HG02642 (cell line): Measurements from ENCODE around the gene CTXN1.

Source experiments
- ATAC-seq: cut with Tn5 transposase; IDR thresholded peaks from one replicate; pipeline ENCODE4 v1.9.1; 2021; ENCODE audit warnings: mild to moderate bottlenecking; ENCODE audit not compliant: unreplicated experiment, poor library complexity

The CTXN1 gene

DNA sequence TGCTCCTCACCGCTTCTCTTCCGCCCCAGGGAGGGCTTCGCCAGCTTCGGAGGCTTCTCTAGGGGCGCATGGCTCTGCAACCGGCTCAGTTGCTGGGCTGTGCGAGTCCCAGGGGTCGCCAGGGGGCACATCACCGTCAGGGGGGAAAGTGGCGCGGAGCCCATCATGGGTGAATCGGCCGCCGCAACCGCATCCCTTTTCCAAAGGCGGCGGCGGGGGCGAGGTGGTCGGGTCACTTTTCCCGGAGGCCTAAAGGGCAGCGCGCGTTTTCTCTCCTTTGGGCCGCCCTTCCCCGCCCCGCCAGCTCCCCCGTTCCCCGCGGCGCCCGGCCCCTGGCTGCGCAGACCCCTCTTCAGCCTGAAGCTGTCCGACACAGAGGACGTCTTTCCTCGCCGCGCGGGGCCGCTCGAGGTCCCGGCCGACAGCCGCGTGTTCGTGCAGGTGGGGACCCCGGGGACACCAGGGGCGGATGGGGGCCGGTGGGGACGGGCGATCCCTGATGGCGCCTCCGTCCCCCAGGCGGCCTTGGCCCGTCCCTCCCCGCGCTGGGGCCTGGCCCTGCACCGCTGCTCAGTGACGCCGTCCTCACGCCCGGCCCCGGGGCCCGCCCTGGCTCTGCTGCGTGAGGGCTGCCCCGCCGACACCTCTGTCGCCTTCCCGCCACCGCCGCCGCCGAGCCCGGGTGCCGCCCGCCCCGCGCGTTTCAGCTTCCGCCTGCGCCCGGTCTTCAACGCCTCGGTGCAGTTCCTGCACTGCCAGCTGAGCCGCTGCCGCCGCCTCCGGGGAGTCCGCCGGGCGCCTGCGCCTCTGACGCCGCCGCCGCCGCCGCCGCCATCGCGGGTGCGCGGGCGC lies 9.6 kb downstream of the CTXN1 start:
- no peak for ATAC-seq

GRCh38 chr19:7915250-7916102 lies 10.5 kb downstream of the CTXN1 start:
- ATAC-seq = no peak

DNA sequence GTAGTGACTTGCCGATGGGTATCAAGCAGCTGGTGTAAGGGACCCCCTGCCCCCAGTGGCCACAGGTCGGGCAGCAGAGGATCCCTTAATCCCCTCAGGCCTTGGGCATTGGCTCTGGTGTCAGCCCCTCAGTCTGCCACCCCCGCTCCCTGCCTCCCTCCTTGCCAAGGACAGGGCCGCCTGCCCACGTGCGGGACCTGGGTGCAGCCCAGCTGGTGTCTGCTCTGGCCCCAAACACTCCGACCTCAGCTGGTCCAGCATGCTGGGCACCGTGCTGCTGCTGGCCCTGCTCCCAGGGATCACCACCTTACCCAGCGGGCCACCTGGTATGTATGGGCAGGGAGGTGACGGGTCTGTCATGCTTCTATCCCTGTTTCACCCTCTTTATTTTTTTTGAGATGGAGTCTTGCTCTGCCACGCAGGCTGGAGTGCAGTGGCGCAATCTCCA lies 11.3 kb downstream of the CTXN1 start, which contains the start of gene TGFBR3L:
TGFBR3L (plus strand) TSS at position 233 of the 448 bp plus-strand sequence.
- ATAC-seq = no peak

DNA sequence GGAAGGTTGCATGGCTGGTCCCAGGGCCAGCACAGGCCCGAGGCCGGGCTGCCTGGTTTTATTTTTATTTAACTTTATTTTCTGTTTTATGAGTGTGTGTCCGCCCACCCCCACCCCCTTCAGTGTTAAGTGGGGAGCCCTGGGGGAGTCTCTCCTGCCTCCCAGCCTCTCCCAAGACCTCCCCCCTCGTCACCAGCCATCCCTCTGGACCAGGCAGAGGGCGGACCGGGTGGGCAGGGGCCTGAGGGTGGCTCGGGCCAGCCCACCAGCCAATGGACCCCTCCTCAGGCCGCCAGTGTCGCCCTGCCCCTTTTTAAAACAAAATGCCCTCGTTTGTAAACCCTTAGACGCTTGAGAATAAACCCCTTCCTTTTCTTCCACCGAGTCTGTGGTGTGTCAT lies 11.8 kb downstream of the CTXN1 start:
- ATAC-seq = no peak

DNA sequence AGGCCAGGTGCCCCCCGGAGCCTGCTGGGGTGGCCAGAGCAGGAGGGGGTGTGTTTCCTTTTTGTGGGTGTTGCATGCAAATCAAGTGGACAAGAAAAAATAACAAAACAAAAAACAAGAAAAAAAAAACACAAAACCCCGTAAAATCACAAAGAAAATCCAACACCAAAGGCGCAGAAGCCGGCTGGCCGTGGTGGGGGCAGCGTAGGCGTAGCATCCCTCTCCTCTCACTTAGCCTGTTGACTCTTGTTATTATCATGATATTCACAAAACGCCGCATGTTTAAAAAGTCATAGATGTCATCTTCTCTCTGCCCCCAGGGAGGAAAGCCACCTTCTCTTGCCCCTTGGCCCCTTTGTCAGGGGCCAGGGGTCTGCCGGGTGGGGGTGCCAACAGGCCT lies 12.3 kb downstream of the CTXN1 start:
- ATAC-seq = no peak

DNA sequence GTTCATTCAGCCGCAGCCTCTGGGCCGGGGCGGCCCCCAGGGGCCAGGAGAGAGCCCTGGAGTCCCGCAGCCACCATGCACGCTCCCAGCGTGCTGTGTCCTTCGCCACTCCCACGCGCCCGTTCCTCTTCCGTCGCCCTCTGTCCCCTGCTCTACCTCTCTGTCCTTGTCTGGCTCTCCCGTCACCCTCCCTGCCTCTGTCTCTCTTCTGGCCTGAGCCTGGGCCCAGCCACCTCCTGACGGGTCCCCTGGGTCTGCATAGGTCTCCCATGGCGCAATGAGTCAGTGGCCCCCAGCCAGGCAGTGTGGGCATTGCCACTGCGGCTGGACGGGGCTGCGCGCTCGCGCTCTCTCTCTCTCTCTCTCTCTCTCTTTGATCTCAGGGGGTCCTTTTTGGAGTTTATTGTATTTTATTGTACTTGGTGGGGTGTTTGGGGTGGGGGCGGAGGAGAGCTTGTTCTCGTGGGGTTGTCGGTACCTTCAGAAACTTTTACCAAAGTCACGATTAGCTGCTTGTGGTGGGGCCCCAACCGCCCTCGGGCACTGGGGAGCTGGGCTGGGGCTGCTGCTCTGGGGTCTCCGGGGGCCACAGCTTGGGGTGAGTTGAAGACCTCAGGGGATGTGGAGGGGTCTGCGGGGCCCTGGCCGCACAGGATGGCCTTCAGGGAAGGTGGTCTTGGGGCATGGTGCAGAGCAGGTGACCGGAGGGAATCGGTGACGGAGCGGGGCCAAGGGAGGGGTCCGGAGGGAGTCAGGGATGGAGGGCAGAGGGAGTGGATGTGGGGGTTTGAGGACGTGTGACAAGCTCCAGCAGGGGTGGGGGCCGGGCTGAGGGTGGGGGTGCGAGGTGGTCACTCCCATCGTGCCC lies 13.0 kb downstream of the CTXN1 start:
- no peak for ATAC-seq

GRCh38 chr19:7912144-7912696 lies 13.7 kb downstream of the CTXN1 start:
- no peak for ATAC-seq

- ATAC-seq = no peak
These were observed 14.3 kb downstream of the CTXN1 start for GRCh38 chr19:7911508-7912143.

DNA sequence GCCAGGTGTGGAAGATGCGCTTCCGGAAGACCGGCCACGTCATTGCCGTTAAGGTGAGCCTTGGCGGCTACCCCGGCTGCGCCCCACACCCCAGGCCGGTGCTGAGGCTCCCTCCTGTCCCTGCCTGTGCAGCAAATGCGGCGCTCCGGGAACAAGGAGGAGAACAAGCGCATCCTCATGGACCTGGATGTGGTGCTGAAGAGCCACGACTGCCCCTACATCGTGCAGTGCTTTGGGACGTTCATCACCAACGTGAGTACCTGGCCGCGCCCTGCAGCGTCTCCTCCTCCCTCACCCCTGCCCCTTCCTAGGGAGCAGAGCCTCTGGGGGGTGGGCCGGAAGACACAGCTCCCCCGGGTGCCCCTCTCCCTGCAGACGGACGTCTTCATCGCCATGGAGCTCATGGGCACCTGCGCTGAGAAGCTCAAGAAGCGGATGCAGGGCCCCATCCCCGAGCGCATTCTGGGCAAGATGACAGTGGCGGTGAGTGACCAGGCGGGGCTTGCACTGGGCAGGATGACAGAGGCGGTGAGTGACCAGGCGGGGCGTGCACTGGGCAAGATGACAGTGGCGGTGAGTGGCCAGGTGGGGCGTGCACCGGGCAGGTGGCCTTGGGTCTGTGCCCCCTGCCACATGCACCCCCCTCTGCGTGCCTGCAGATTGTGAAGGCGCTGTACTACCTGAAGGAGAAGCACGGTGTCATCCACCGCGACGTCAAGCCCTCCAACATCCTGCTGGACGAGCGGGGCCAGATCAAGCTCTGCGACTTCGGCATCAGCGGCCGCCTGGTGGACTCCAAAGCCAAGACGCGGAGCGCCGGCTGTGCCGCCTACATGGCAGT lies 15.4 kb downstream of the CTXN1 start:
- no peak for ATAC-seq

GRCh38 chr19:7909471-7910067 lies 16.4 kb downstream of the CTXN1 start:
- no peak for ATAC-seq

GRCh38 chr19:7908742-7909461 lies 17.0 kb downstream of the CTXN1 start:
- ATAC-seq = no peak

- no peak for ATAC-seq
These were observed 17.7 kb downstream of the CTXN1 start for GRCh38 chr19:7908078-7908699.

DNA sequence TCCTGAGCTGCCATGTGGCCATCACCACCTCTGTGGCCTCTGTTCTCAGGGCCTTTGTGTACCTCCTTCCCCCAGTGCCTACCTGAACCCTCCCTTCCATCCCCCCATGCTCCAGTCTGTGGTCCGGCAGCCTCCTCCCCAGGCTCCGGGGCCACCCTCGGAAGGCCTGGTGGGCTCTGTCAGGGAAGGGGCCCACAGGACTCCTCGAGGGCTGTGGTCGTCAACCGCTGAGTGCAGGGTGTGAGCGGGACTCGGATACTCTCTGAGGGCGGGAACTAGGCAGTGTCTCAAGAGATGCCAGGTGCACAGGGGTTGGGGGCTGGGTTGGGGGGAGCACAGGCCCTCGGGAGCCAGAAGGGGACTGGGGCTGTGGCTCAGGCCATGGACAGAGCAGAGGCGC lies 18.4 kb downstream of the CTXN1 start:
- no peak for ATAC-seq

- no peak for ATAC-seq
These were observed 18.8 kb downstream of the CTXN1 start for GRCh38 chr19:7907122-7907521.

DNA sequence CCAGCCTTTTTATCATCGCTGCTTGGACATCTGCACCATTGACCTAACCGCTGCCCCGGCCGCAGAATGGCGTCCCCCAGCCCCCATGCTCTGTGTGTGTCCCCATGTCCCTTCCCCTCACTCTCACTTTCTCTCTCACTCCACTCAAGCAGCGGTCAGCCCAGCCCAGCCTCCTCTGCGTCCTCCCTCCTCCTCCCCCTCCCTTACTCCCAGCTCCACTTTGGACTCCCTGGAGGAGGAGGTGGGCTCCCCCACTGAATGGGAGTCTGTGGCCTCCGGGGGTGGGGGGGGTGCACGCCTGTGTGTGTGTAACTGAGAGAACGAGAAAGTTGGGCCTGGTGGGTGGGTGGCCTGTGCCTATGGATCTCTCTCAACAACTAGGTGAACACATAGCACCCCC lies 20.1 kb downstream of the CTXN1 start:
- ATAC-seq = no peak

DNA sequence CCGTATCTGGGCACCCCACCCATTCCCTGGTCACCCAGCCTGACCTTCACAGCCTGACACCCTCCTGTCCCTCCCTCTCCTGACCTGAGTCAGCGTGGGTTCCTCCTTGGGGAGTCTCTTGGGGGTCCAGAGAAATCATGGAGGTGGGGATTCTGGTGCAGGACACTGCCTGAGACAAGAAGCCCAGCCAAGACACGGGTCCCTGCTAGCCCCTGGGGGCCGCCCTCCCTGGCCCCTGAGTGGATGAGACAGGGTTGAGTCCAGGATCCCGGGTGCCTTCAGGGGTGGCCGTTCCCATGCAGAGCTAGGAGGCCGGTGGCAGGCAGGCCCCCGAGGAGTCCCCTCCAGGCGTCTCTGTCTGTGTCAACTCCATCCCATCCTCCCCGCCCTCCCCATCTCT lies 20.7 kb downstream of the CTXN1 start:
- no peak for ATAC-seq
